Nephron progenitor cell (in vitro differentiated cells): ENCODE results near the gene MED15.

ENCODE experiments used
- DNase-seq: peaks from one replicate; pipeline ENCODE4 v3.0.0; 2021
- H3K27ac Mint-ChIP-seq: 2 replicates; pipeline ENCODE4 v1.8.0; 2021; ENCODE audit warnings: mild to moderate bottlenecking, moderate library complexity, mixed read lengths
- H3K27me3 Mint-ChIP-seq: 2 replicates; pipeline ENCODE4 v1.8.0; 2021; ENCODE audit warnings: mild to moderate bottlenecking, low read depth, mixed read lengths; ENCODE audit not compliant: poor library complexity
- H3K36me3 Mint-ChIP-seq: 2 replicates; pipeline ENCODE4 v1.8.0; 2021; ENCODE audit warnings: low read depth, mixed read lengths
- H3K4me1 Mint-ChIP-seq: 2 replicates; pipeline ENCODE4 v1.8.0; 2021; ENCODE audit warnings: mixed read lengths
- H3K4me3 Mint-ChIP-seq: 2 replicates; pipeline ENCODE4 v1.8.0; 2021; ENCODE audit warnings: mild to moderate bottlenecking, moderate library complexity, mixed read lengths
- H3K9me3 Mint-ChIP-seq: 2 replicates; pipeline ENCODE4 v1.8.0; 2021; ENCODE audit warnings: mild to moderate bottlenecking, moderate library complexity, mixed read lengths
- CTCF ChIP-seq: fragments of 200-600 bp; sonication (generic); IDR thresholded peaks from 2 replicates; pipeline ENCODE4 v1.5.0; 2021; ENCODE audit warnings: antibody characterized with exemption

MED15 gene

GRCh38 chr22:20580179-20580578 lies 72.8 kb downstream of the MED15 start:
- Mint-ChIP-seq H3K27me3 (peaks cover 2% of the 10 kb centered on the region), H3K27ac (peak overlapping the region; percentile 72), H3K36me3 (peaks cover 8% of the 10 kb centered on the region), H3K4me1 (peaks cover 7% of the 10 kb centered on the region), H3K4me3 (no peak overlapping the region), H3K9me3 (no peaks in the 10 kb centered on the region)
- no peak for TF ChIP-seq CTCF
- DNase-seq = no peak

- no peaks in the 10 kb centered on the region for H3K9me3 Mint-ChIP-seq
- H3K4me3 Mint-ChIP-seq = no peak overlapping the region
- H3K36me3 Mint-ChIP-seq = peaks cover 8% of the 10 kb centered on the region
- H3K4me1 Mint-ChIP-seq = peaks cover 7% of the 10 kb centered on the region
- peak overlapping the region; percentile 66 for H3K27ac Mint-ChIP-seq
- TF ChIP-seq CTCF = no peak
- peaks cover 2% of the 10 kb centered on the region for H3K27me3 Mint-ChIP-seq
- no peak for DNase-seq
These were observed 73.4 kb downstream of the MED15 start for GRCh38 chr22:20580611-20581502.

- Mint-ChIP-seq H3K27ac (no peak overlapping the region), H3K9me3 (no peaks in the 10 kb centered on the region), H3K36me3 (peaks cover 8% of the 10 kb centered on the region), H3K4me1 (peaks cover 7% of the 10 kb centered on the region), H3K27me3 (peaks cover 2% of the 10 kb centered on the region), H3K4me3 (no peak overlapping the region)
- no peak for DNase-seq
- TF ChIP-seq CTCF = no peak
These were observed 74.2 kb downstream of the MED15 start for GRCh38 chr22:20581503-20582170.

GRCh38 chr22:20582171-20582511 lies 74.7 kb downstream of the MED15 start:
- peaks cover 2% of the 10 kb centered on the region for H3K27me3 Mint-ChIP-seq
- H3K4me3 Mint-ChIP-seq = no peak overlapping the region
- H3K4me1 Mint-ChIP-seq = peaks cover 7% of the 10 kb centered on the region

GRCh38 chr22:20582520-20583361 lies 75.3 kb downstream of the MED15 start:
- H3K36me3 Mint-ChIP-seq = peaks cover 4% of the 10 kb centered on the region
- no peak for TF ChIP-seq CTCF
- no peak overlapping the region for H3K4me3 Mint-ChIP-seq
- no peak overlapping the region for H3K27ac Mint-ChIP-seq
- DNase-seq = no peak
- peaks cover 7% of the 10 kb centered on the region for H3K4me1 Mint-ChIP-seq
- H3K27me3 Mint-ChIP-seq = peaks cover 2% of the 10 kb centered on the region
- no peaks in the 10 kb centered on the region for H3K9me3 Mint-ChIP-seq

More at GRCh38 chr22:20582171-20582511, 74.7 kb downstream of the MED15 start:
- DNase-seq = no peak
- no peak for TF ChIP-seq CTCF
- Mint-ChIP-seq H3K27ac (no peak overlapping the region), H3K36me3 (peaks cover 8% of the 10 kb centered on the region), H3K9me3 (no peaks in the 10 kb centered on the region)
